HepG2 (cell line): ENCODE data around the gene MFNG. TPM values are rescaled to one million over a fixed set of nuclear protein-coding genes. Genes with fewer than 3 reads are reported as not detected.

Experiments used
- ATAC-seq: fragments of 200-7000 bp; cut with Tn5 transposase; 3 replicates; pipeline ENCODE4 v1.9.1; 2020; ENCODE audit warnings: mild to moderate bottlenecking, moderate library complexity
- BruUV-seq: library from RNA; stranded (reverse); fragments of 400-500 nt; replicated peaks from 2 replicates; lab custom pipeline; 2021; lab: Mats Ljungman, UMichigan
- CTCF ChIA-PET: fragments of 300-600 bp; formaldehyde crosslinking; extraction: SDS; loops from one replicate; lab custom pipeline; 2021; ENCODE audit warnings: low total read pairs, inconsistent platforms, low intra/inter-chr PET ratio; lab: Yijun Ruan, JAX
- POLR2A ChIA-PET: fragments of 350-600 bp; sonication (Branson Sonifier 250); formaldehyde crosslinking; loops from one replicate; lab custom pipeline; 2020; ENCODE audit warnings: antibody characterized with exemption, inconsistent platforms; lab: Yijun Ruan, JAX
- DNase-seq: peaks from one replicate; pipeline ENCODE4 v3.0.0-alpha.2; 2015; ENCODE audit warnings: low spot score
- FAIRE-seq: peaks from 3 replicates; lab custom pipeline; 2011; peaks lifted over from hg19 to GRCh38; lab: Jason Lieb, UNC
- H2AFZ ChIP-seq: one replicate; pipeline ENCODE4 v1.6.1; 2011; ENCODE audit warnings: low read length, inconsistent platforms
- H3K27ac ChIP-seq: fragments of 300-600 bp; 3 replicates; pipeline ENCODE4 v1.8.0; 2011; ENCODE audit warnings: mixed run types, mild to moderate bottlenecking, mixed read lengths, low read length, inconsistent platforms; ENCODE audit not compliant: insufficient read depth; ENCODE audit errors: extremely low read length
- H3K27me3 ChIP-seq, 2 experiments: fragments of 200-600 bp in 1 of 2; 2 replicates in 1 of 2; 3 replicates in 1 of 2; pipeline versions ENCODE4 v1.6.0 to v1.8.0; 2011; ENCODE audit warnings: low read length in 2 of 2, mild to moderate bottlenecking in 2 of 2, moderate library complexity in 2 of 2, inconsistent platforms in 1 of 2; ENCODE audit not compliant: insufficient read depth in 2 of 2, control insufficient read depth in 1 of 2
- H3K36me3 ChIP-seq, 2 experiments: fragments of 200-600 bp in 1 of 2; replicated peaks in 1 of 2; 2 replicates in 1 of 2; 3 replicates in 1 of 2; pipeline versions ENCODE4 v1.5.1 to v1.8.0; 2011; ENCODE audit warnings: low read length in 2 of 2, inconsistent platforms in 1 of 2; ENCODE audit not compliant: insufficient read depth in 2 of 2, control insufficient read depth in 1 of 2
- H3K4me1 ChIP-seq: 2 replicates; pipeline ENCODE4 v1.5.1; 2012; ENCODE audit warnings: low read length, inconsistent platforms; ENCODE audit not compliant: insufficient read depth
- H3K4me2 ChIP-seq: 2 replicates; pipeline ENCODE4 v1.6.0; 2011; ENCODE audit warnings: low read depth, low read length, inconsistent platforms
- H3K4me3 ChIP-seq, 3 experiments: fragments of 200-600 bp in 1 of 3; sonication (generic), shearing (Covaris generic) in 1 of 3; replicated peaks in 1 of 3; 2 replicates each; pipeline ENCODE4 v1.5.1; 2011 to 2016; ENCODE audit warnings: low read length in 3 of 3, inconsistent platforms in 2 of 3, low read depth in 2 of 3, mild to moderate bottlenecking in 2 of 3, control low read depth in 1 of 3, mixed read lengths in 1 of 3; ENCODE audit not compliant: insufficient read depth in 1 of 3
- H3K79me2 ChIP-seq: one replicate; pipeline ENCODE4 v1.6.1; 2011; ENCODE audit warnings: low read length, inconsistent platforms; ENCODE audit not compliant: insufficient read depth
- H3K9ac ChIP-seq: 2 replicates; pipeline ENCODE4 v1.6.0; 2011; ENCODE audit warnings: mild to moderate bottlenecking, low read depth, low read length, inconsistent platforms; ENCODE audit not compliant: insufficient read depth
- H3K9me3 ChIP-seq: 2 replicates; pipeline ENCODE4 v1.5.1; 2012; ENCODE audit warnings: mild to moderate bottlenecking, low read length
- H4K20me1 ChIP-seq: 2 replicates; pipeline ENCODE4 v1.6.0; 2011; ENCODE audit warnings: inconsistent platforms, mild to moderate bottlenecking, low read length, moderate library complexity; ENCODE audit not compliant: insufficient read depth
- ZKSCAN5 ChIP-seq: sonication (generic); formaldehyde crosslinking; IDR thresholded peaks from 2 replicates; pipeline ENCODE4 v1.5.1; 2020; ENCODE audit warnings: mild to moderate bottlenecking, missing genetic modification reagents
- ZNF570 ChIP-seq: sonication (generic); formaldehyde crosslinking; IDR thresholded peaks from 2 replicates; pipeline ENCODE4 v1.4.0; 2020; ENCODE audit warnings: mild to moderate bottlenecking, missing genetic modification reagents, borderline replicate concordance
- WGBS: methylation state at CpG from one replicate; pipeline ENCODE4 v1.1.6; 2017; ENCODE audit warnings: low lambda C conversion rate; 5-methylcytosine and 5-hydroxymethylcytosine counted together
- in situ Hi-C: cut with HindIII; loops from 2 replicates; pipeline ENCODE4 v1.10.0; 2017; ENCODE audit warnings: low pct_unique_long_range_greater_than_20kb; ENCODE audit not compliant: extremely low pct_ligation_motif_present
- intact Hi-C: fragments of 100-400 bp; cut with micrococcal nuclease; formaldehyde crosslinking; loops from one replicate; pipeline ENCODE4 v1.10.0; 2022; ENCODE audit not compliant: unreplicated experiment
- polyA plus RNA-seq, 8 experiments: library from polyadenylated mRNA; depleted of rRNA in 3 of 8; stranded (reverse) in 7 of 8; unstranded in 1 of 8; fragments of >200 nt; fragmentation: Illumina TruSeq in 4 of 8; extraction: Trizol in 4 of 8; gene quantifications; 2 replicates each; pipeline versions ENCODE4 v1.2.1 to v1.2.3, GENCODE V29; 2011 to 2016; ENCODE audit warnings: low read depth in 4 of 8, missing spikeins in 1 of 8, mixed read lengths in 1 of 8; ENCODE audit not compliant: insufficient read depth in 1 of 8
- total RNA-seq, 5 experiments: library from RNA; depleted of rRNA; stranded (reverse); fragments of >200 nt; fragmentation: Illumina TruSeq; extraction: Trizol; gene quantifications; 2 replicates each; pipeline ENCODE4 v1.2.3, GENCODE V29; 2016; ENCODE audit warnings: low read depth in 1 of 5
- TF ChIP-seq, protein P1 (sequence below): sonication (generic); formaldehyde crosslinking; IDR thresholded peaks from 2 replicates; pipeline ENCODE4 v1.5.1; 2020; ENCODE audit warnings: mild to moderate bottlenecking, missing genetic modification reagents, moderate library complexity
- TF ChIP-seq, protein P2 (sequence below): sonication (generic); formaldehyde crosslinking; IDR thresholded peaks from 2 replicates; pipeline ENCODE4 v1.4.0; 2020; ENCODE audit warnings: missing genetic modification reagents

The MFNG gene
- total and polyA plus RNA-seq, 2 of the 13 experiments (the other 11 are each of a cell fraction or from before 2014, with no cell fraction given): 1.0 to 11.7 TPM

- DNase-seq (no peak), ATAC-seq (no peak), FAIRE-seq (no peak)
- ChIA-PET POLR2A (no interaction called here), CTCF (no interaction called here)
- Histone ChIP-seq H3K4me2 (no peak overlapping the region), H2AFZ (no peak overlapping the region), H3K9me3 (no peaks in the 10 kb centered on the region), H3K36me3 (no peaks in the 10 kb centered on the region), H3K27me3 (peaks cover 0 to 6% of the 10 kb centered on the region in 2 experiments; a peak in 1 of 5 replicates), H3K4me1 (peaks cover 63% of the 10 kb centered on the region), H3K27ac (no peak overlapping the region), H3K4me3 (no peak overlapping the region), H3K79me2 (no peaks in the 10 kb centered on the region), H3K9ac (no peak overlapping the region), H4K20me1 (no peaks in the 10 kb centered on the region)
- no TSS peak for BruUV-seq
- intact Hi-C loops: loop anchor here (10.0 kb wide), 1 partner anchor 46 kb away; no protein-coding TSS in a partner anchor
- WGBS: 80% methylated on average over 7 of the region's 15 CpGs
- in situ Hi-C loops: no loop called here
- TF ChIP-seq, protein P1, sequence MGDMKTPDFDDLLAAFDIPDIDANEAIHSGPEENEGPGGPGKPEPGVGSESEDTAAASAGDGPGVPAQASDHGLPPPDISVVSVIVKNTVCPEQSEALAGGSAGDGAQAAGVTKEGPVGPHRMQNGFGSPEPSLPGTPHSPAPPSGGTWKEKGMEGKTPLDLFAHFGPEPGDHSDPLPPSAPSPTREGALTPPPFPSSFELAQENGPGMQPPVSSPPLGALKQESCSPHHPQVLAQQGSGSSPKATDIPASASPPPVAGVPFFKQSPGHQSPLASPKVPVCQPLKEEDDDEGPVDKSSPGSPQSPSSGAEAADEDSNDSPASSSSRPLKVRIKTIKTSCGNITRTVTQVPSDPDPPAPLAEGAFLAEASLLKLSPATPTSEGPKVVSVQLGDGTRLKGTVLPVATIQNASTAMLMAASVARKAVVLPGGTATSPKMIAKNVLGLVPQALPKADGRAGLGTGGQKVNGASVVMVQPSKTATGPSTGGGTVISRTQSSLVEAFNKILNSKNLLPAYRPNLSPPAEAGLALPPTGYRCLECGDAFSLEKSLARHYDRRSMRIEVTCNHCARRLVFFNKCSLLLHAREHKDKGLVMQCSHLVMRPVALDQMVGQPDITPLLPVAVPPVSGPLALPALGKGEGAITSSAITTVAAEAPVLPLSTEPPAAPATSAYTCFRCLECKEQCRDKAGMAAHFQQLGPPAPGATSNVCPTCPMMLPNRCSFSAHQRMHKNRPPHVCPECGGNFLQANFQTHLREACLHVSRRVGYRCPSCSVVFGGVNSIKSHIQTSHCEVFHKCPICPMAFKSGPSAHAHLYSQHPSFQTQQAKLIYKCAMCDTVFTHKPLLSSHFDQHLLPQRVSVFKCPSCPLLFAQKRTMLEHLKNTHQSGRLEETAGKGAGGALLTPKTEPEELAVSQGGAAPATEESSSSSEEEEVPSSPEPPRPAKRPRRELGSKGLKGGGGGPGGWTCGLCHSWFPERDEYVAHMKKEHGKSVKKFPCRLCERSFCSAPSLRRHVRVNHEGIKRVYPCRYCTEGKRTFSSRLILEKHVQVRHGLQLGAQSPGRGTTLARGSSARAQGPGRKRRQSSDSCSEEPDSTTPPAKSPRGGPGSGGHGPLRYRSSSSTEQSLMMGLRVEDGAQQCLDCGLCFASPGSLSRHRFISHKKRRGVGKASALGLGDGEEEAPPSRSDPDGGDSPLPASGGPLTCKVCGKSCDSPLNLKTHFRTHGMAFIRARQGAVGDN: 0 out of 2 replicates have a peak, but pooled peaks have one; percentile 5
- TF ChIP-seq ZNF570 (CRISPR knock-in tag) (no peak), ZKSCAN5 (no peak)
- TF ChIP-seq, protein P2, sequence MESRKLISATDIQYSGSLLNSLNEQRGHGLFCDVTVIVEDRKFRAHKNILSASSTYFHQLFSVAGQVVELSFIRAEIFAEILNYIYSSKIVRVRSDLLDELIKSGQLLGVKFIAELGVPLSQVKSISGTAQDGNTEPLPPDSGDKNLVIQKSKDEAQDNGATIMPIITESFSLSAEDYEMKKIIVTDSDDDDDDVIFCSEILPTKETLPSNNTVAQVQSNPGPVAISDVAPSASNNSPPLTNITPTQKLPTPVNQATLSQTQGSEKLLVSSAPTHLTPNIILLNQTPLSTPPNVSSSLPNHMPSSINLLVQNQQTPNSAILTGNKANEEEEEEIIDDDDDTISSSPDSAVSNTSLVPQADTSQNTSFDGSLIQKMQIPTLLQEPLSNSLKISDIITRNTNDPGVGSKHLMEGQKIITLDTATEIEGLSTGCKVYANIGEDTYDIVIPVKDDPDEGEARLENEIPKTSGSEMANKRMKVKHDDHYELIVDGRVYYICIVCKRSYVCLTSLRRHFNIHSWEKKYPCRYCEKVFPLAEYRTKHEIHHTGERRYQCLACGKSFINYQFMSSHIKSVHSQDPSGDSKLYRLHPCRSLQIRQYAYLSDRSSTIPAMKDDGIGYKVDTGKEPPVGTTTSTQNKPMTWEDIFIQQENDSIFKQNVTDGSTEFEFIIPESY (CRISPR knock-in tag): 0 out of 2 replicates have a peak, but pooled peaks have one; percentile 54
Measured at GRCh38 chr22:37479196-37479595, 7.0 kb downstream of the MFNG start.
